DND-41 (cell line): ENCODE results near the gene ANKRD12.

Experiments
- EZH2 ChIP-seq: IDR thresholded peaks from 3 replicates; pipeline ENCODE4 v1.6.1; 2012; ENCODE audit warnings: borderline replicate concordance, low read depth, mild to moderate bottlenecking, moderate library complexity, low read length, inconsistent platforms; ENCODE audit not compliant: severe bottlenecking
- TF ChIP-seq, protein P1 (sequence below): IDR thresholded peaks from 2 replicates; pipeline ENCODE4 v1.5.1; 2012; ENCODE audit warnings: borderline replicate concordance, low read length, moderate library complexity, mild to moderate bottlenecking; ENCODE audit not compliant: poor library complexity, severe bottlenecking; ENCODE audit errors: extremely low read depth

DNA sequence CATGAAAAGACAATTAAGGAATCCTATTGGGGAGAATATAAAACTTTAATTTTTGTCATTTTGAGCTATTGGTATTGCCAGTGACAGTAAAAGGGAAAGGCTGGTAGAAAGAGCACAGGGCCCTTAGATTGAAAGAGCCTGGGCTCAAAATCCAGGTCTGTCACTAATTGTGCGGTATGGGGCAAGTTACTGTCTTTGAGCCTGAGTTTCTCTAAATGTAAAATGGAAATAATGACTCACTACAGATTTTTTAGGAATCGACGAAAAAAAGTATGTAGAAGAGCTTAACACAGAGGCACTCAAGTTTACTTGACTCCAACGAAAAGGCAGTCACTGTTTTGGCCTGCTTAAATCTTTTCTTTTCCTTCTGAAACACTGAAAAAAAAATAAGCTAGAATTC lies 27.1 kb upstream of the ANKRD12 start:
- TF ChIP-seq, protein P1, sequence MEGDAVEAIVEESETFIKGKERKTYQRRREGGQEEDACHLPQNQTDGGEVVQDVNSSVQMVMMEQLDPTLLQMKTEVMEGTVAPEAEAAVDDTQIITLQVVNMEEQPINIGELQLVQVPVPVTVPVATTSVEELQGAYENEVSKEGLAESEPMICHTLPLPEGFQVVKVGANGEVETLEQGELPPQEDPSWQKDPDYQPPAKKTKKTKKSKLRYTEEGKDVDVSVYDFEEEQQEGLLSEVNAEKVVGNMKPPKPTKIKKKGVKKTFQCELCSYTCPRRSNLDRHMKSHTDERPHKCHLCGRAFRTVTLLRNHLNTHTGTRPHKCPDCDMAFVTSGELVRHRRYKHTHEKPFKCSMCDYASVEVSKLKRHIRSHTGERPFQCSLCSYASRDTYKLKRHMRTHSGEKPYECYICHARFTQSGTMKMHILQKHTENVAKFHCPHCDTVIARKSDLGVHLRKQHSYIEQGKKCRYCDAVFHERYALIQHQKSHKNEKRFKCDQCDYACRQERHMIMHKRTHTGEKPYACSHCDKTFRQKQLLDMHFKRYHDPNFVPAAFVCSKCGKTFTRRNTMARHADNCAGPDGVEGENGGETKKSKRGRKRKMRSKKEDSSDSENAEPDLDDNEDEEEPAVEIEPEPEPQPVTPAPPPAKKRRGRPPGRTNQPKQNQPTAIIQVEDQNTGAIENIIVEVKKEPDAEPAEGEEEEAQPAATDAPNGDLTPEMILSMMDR: no peak
- no peak for TF ChIP-seq EZH2
